ENCODE measurements around the gene SULT1C4.

Gene SULT1C4

GRCh38 chr2:108376774-108377173, 980 bp upstream of the SULT1C4 start:
- no peak for DNase-seq

- no peak for DNase-seq
These were observed 353 bp upstream of the SULT1C4 start for GRCh38 chr2:108377401-108377800.

GRCh38 chr2:108378851-108379250, 1.1 kb downstream of the SULT1C4 start:
- no peak for DNase-seq

- DNase-seq, result no peak
These were observed 4.4 kb downstream of the SULT1C4 start for GRCh38 chr2:108382196-108382595.

GRCh38 chr2:108383146-108383830, 5.5 kb downstream of the SULT1C4 start:
- no peak for DNase-seq

GRCh38 chr2:108384662-108385393, 7.1 kb downstream of the SULT1C4 start:
- DNase-seq, result no peak

GRCh38 chr2:108385411-108386071, 7.8 kb downstream of the SULT1C4 start:
- no peak for DNase-seq

GRCh38 chr2:108388045-108388444, 10.3 kb downstream of the SULT1C4 start:
- DNase-seq, result no peak

- DNase-seq, result no peak
These were observed 12.6 kb downstream of the SULT1C4 start for GRCh38 chr2:108390340-108390739.

GRCh38 chr2:108392029-108392428, 14.3 kb downstream of the SULT1C4 start:
- no peak for DNase-seq

- no peak for DNase-seq
These were observed 15.4 kb downstream of the SULT1C4 start for GRCh38 chr2:108393197-108393596.

GRCh38 chr2:108395155-108395554, 17.4 kb downstream of the SULT1C4 start:
- DNase-seq, result no peak

- DNase-seq, result no peak
These were observed 19.1 kb downstream of the SULT1C4 start for GRCh38 chr2:108396845-108397244.

- DNase-seq, result no peak
These were observed 21.7 kb downstream of the SULT1C4 start for GRCh38 chr2:108399479-108399878.

- no peak for DNase-seq
These were observed 24.0 kb downstream of the SULT1C4 start for GRCh38 chr2:108401800-108402199.

GRCh38 chr2:108403494-108403893, 25.7 kb downstream of the SULT1C4 start:
- DNase-seq, result no peak

GRCh38 chr2:108404784-108405397, 27.1 kb downstream of the SULT1C4 start:
- no peak for DNase-seq

- DNase-seq, result no peak
These were observed 30.3 kb downstream of the SULT1C4 start for GRCh38 chr2:108407864-108408729.

- no peak for DNase-seq
These were observed 32.0 kb downstream of the SULT1C4 start for GRCh38 chr2:108409768-108410167.

- no peak for DNase-seq
These were observed 35.4 kb downstream of the SULT1C4 start for GRCh38 chr2:108412995-108413710.

GRCh38 chr2:108413711-108414095, 35.9 kb downstream of the SULT1C4 start:
- no peak for DNase-seq
